SK-N-MC (cell line): ENCODE data around the gene CSNK2B.

Experiments used
- EZH2 ChIP-seq: fragments of 200-600 bp; sonication (generic); IDR thresholded peaks from one replicate; pipeline ENCODE4 v1.6.1; 2017; ENCODE audit warnings: antibody characterized with exemption
- POLR2AphosphoS5 ChIP-seq: IDR thresholded peaks from 2 replicates; pipeline ENCODE4 v1.6.1; 2012; ENCODE audit warnings: mild to moderate bottlenecking, low read depth, low read length, borderline replicate concordance

GRCh38 chr6:31663961-31664789, 1.7 kb upstream of the CSNK2B start:
- no peak for TF ChIP-seq EZH2
- TF ChIP-seq POLR2AphosphoS5 = no peak
